Dedifferentiated amniotic fluid mesenchymal stem cell (primary cell): ENCODE results near the gene C3orf70.

Experiments
- DNase-seq: peaks from one replicate; pipeline ENCODE4 v3.0.0-alpha.2; 2016; ENCODE audit errors: extremely low spot score

The C3orf70 gene

GRCh38 chr3:185152410-185153170 lies at the start of gene C3orf70:
C3orf70 (minus strand) TSS chr3:185153060; CDS start chr3:185152823, 237 bp downstream.
- peak; percentile 27 for DNase-seq

- DNase-seq, result no peak
Measured at GRCh38 chr3:185200639-185201038, 47.8 kb upstream of the C3orf70 start.

- no peak for DNase-seq
Measured at GRCh38 chr3:185199671-185200070, 46.8 kb upstream of the C3orf70 start.

- no peak for DNase-seq
Measured at GRCh38 chr3:185199206-185199605, 46.3 kb upstream of the C3orf70 start.

GRCh38 chr3:185197068-185197467 lies 44.2 kb upstream of the C3orf70 start:
- DNase-seq, result no peak

- DNase-seq, result no peak
Measured at GRCh38 chr3:185195652-185196051, 42.8 kb upstream of the C3orf70 start.

- DNase-seq, result no peak
Measured at GRCh38 chr3:185188816-185189215, 36.0 kb upstream of the C3orf70 start.

- no peak for DNase-seq
Measured at GRCh38 chr3:185187391-185187790, 34.5 kb upstream of the C3orf70 start.

GRCh38 chr3:185176750-185177359 lies 24.0 kb upstream of the C3orf70 start:
- DNase-seq, result peak; percentile 33

- no peak for DNase-seq
Measured at GRCh38 chr3:185175370-185175987, 22.6 kb upstream of the C3orf70 start.

GRCh38 chr3:185172086-185173049 lies 19.5 kb upstream of the C3orf70 start:
- DNase-seq, result no peak

- no peak for DNase-seq
Measured at GRCh38 chr3:185164428-185165217, 11.8 kb upstream of the C3orf70 start.

GRCh38 chr3:185162634-185163033 lies 9.8 kb upstream of the C3orf70 start:
- no peak for DNase-seq

GRCh38 chr3:185161761-185162160 lies 8.9 kb upstream of the C3orf70 start:
- DNase-seq, result no peak

- DNase-seq, result no peak
Measured at GRCh38 chr3:185157347-185157746, 4.5 kb upstream of the C3orf70 start.

- no peak for DNase-seq
Measured at GRCh38 chr3:185155678-185156077, 2.8 kb upstream of the C3orf70 start.

GRCh38 chr3:185153861-185154629 lies 1.2 kb upstream of the C3orf70 start:
- DNase-seq, result no peak

- DNase-seq, result no peak
Measured at GRCh38 chr3:185153171-185153771, 411 bp upstream of the C3orf70 start.

- peak; percentile 27 for DNase-seq
Measured at GRCh38 chr3:185151964-185152409, 873 bp downstream of the C3orf70 start.
